CD4-positive, alpha-beta T cell treated with Interleukin-17A for 4 hours (primary cell): ENCODE data around the gene TMEM131.
"Not testable (repeated sequence)": the region's sequence is repeated elsewhere in the genome, so short reads cannot be mapped to it uniquely, and the experiment has no call there.

ENCODE experiments used
- DNase-seq: peaks from one replicate; pipeline ENCODE4 v3.0.0-alpha.2; 2020; ENCODE audit warnings: mixed read lengths

TMEM131 gene

GRCh38 chr2:97718051-97718882 is 277.5 kb downstream of the TMEM131 start:
- peak; percentile 83 for DNase-seq

GRCh38 chr2:97717613-97717995 is 278.1 kb downstream of the TMEM131 start:
- no peak for DNase-seq

GRCh38 chr2:97716695-97717612 is 278.8 kb downstream of the TMEM131 start:
- DNase-seq, result no peak

- DNase-seq, result no peak
These were observed 279.6 kb downstream of the TMEM131 start for GRCh38 chr2:97715951-97716694.

GRCh38 chr2:97714950-97715652 is 280.6 kb downstream of the TMEM131 start:
- no peak for DNase-seq

- DNase-seq, result peak; percentile 48
These were observed 281.4 kb downstream of the TMEM131 start for GRCh38 chr2:97714084-97714949.

- peak; percentile 76 for DNase-seq
These were observed 282.3 kb downstream of the TMEM131 start, which contains the start of gene ZAP70 for GRCh38 chr2:97713296-97714083. Gene ZAP70 (plus strand): TSS chr2:97713576. CDS start chr2:97724037, 10,461 bp downstream.

GRCh38 chr2:97712693-97713295 is 283.0 kb downstream of the TMEM131 start:
- DNase-seq, result peak; percentile 45

- DNase-seq, result not testable (repeated sequence)
These were observed 283.6 kb downstream of the TMEM131 start for GRCh38 chr2:97712175-97712574.

GRCh38 chr2:97711394-97711711 is 284.4 kb downstream of the TMEM131 start:
- no peak for DNase-seq

GRCh38 chr2:97708608-97709007 is 287.1 kb downstream of the TMEM131 start:
- DNase-seq, result no peak

- DNase-seq, result no peak
These were observed 287.7 kb downstream of the TMEM131 start for GRCh38 chr2:97708048-97708380.

- DNase-seq, result no peak
These were observed 288.2 kb downstream of the TMEM131 start for GRCh38 chr2:97707362-97708047.

GRCh38 chr2:97706708-97707345 is 288.9 kb downstream of the TMEM131 start:
- DNase-seq, result no peak
